ENCODE data around the gene SMARCD3. TPM values are rescaled to one million over a fixed set of nuclear protein-coding genes. Genes with fewer than 3 reads are reported as not detected.

The SMARCD3 gene
- total and polyA plus RNA-seq, 3 donors from 2014 or later, result 55.1 to 122 (median 94.0) TPM

GRCh38 chr7:151252961-151253711, 4.6 kb upstream of the SMARCD3 start:
- intact Hi-C loops (cut with DNase I; ENCODE audit: low total_unique reads), result no loop called here
- peak overlapping the region in 1 of 2 donors; percentile 89 for H3K27ac ChIP-seq

GRCh38 chr7:151252561-151252835, 4.0 kb upstream of the SMARCD3 start:
- 12 to 18% methylated on average over 9 of the region's 9 CpGs for WGBS, 2 donors
- Histone ChIP-seq H3K36me3 (ENCODE audit: low read depth, missing control alignments) (no peaks in the 10 kb centered on the region), H3K9me3 (no peaks in the 10 kb centered on the region), H3K4me1 (peaks cover 57% of the 10 kb centered on the region), H3K27me3 (no peaks in the 10 kb centered on the region), H3K27ac (peak overlapping the region; percentile 89 to 91), H3K4me3 (peak overlapping the region; percentile 59 to 75)
- intact Hi-C loops (cut with DNase I; ENCODE audit: low total_unique reads), result no loop called here
- DNase-seq, result no peak
- TF ChIP-seq CTCF (IDR thresholded peaks at IDR 0.05), result no peak
- no peak for TF ChIP-seq POLR2A (IDR thresholded peaks at IDR 0.05)

More at GRCh38 chr7:151252961-151253711, 4.6 kb upstream of the SMARCD3 start:
- Histone ChIP-seq H3K36me3 (ENCODE audit: low read depth, missing control alignments) (no peaks in the 10 kb centered on the region), H3K9me3 (no peaks in the 10 kb centered on the region), H3K4me3 (peak overlapping the region in 1 of 2 donors; percentile 75), H3K27me3 (no peaks in the 10 kb centered on the region), H3K4me1 (peaks cover 57% of the 10 kb centered on the region)
- DNase-seq, result no peak
- TF ChIP-seq CTCF (IDR thresholded peaks at IDR 0.05) (no peak), POLR2A (IDR thresholded peaks at IDR 0.05) (no peak)
- 34 to 48% methylated on average over 16 to 17 of the region's 17 CpGs for WGBS, 2 donors

- peak overlapping the region; percentile 59 to 75 for H3K4me3 ChIP-seq
- peak overlapping the region; percentile 89 to 91 for H3K27ac ChIP-seq
- TF ChIP-seq POLR2A (IDR thresholded peaks at IDR 0.05), result no peak
- no peak for TF ChIP-seq CTCF (IDR thresholded peaks at IDR 0.05)
- no peaks in the 10 kb centered on the region for H3K36me3 ChIP-seq (ENCODE audit: low read depth, missing control alignments)
- H3K4me1 ChIP-seq, result peaks cover 60% of the 10 kb centered on the region
- peak; percentile 74 for DNase-seq
- WGBS, 2 donors, result 1 to 2% methylated on average over 20 to 76 of the region's 79 CpGs
- H3K27me3 ChIP-seq, result no peaks in the 10 kb centered on the region
- intact Hi-C loops (cut with DNase I; ENCODE audit: low total_unique reads), result no loop called here
- no peaks in the 10 kb centered on the region for H3K9me3 ChIP-seq
Measured at GRCh38 chr7:151251689-151252560, 3.4 kb upstream of the SMARCD3 start.

- TF ChIP-seq CTCF (IDR thresholded peaks at IDR 0.05) (no peak), POLR2A (IDR thresholded peaks at IDR 0.05) (no peak)
Measured at GRCh38 chr7:151251328-151251688, 2.8 kb upstream of the SMARCD3 start.

More at GRCh38 chr7:151251328-151251688, 2.8 kb upstream of the SMARCD3 start:
- Histone ChIP-seq H3K27me3 (no peaks in the 10 kb centered on the region), H3K9me3 (no peaks in the 10 kb centered on the region), H3K4me3 (peak overlapping the region; percentile 59 to 75), H3K27ac (peak overlapping the region; percentile 61 to 89), H3K36me3 (ENCODE audit: low read depth, missing control alignments) (no peaks in the 10 kb centered on the region), H3K4me1 (peaks cover 61% of the 10 kb centered on the region)
- DNase-seq, result peak; percentile 48
- intact Hi-C loops (cut with DNase I; ENCODE audit: low total_unique reads), result no loop called here
- 2 to 4% methylated on average over 13 to 19 of the region's 19 CpGs for WGBS, 2 donors

Measured in testis (tissue), 3 donors.